H7 (cell line): Measurements from ENCODE around the gene STAMBPL1. TPM values are rescaled to one million over a fixed set of nuclear protein-coding genes. Genes with fewer than 3 reads are reported as not detected.

Source experiments
- DNase-seq: peaks from one replicate; pipeline ENCODE4 v3.0.0; 2012
- H3K27me3 ChIP-seq: 2 replicates; pipeline ENCODE4 v1.6.0; 2011; ENCODE audit warnings: mild to moderate bottlenecking, low read length; ENCODE audit not compliant: control insufficient read depth, insufficient read depth
- H3K36me3 ChIP-seq: replicated peaks from 2 replicates; pipeline ENCODE4 v1.5.1; 2011; ENCODE audit warnings: low read length; ENCODE audit not compliant: control insufficient read depth, insufficient read depth
- H3K4me3 ChIP-seq: 2 replicates; pipeline ENCODE4 v1.5.1; 2011; ENCODE audit warnings: low read depth, mild to moderate bottlenecking, control low read depth, low read length, moderate library complexity; ENCODE audit not compliant: insufficient read depth
- total RNA-seq: library from RNA; depleted of rRNA; stranded (reverse); fragments of >200 nt; shearing (Covaris generic); gene quantifications from 2 replicates; pipeline ENCODE4 v1.2.3, GENCODE V29; 2014

Gene STAMBPL1
- total RNA-seq, 1 experiment from 2014 or later, result 2.3 TPM

DNA sequence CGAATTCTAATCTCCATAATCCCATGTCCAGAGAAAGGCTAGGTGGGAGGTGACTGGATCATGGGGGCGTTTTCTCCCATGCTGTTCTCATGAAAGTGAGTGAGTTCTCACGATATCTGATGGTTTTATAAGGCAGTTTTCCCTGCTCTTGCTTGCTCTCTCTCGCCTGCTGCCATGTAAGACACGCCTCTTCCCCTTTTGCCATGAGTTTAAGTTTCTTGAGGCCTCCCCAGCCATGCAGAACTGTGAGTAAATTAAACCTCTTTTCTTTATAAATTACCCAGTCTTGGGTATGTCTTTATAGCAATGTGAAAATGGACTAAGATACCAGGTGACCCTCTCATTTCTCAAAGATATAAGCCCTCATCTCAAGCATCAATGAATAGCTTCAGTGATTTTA lies 73.6 kb downstream of the STAMBPL1 start:
- Histone ChIP-seq H3K27me3 (no peaks in the 10 kb centered on the region), H3K36me3 (no peaks in the 10 kb centered on the region), H3K4me3 (no peak overlapping the region)
- no peak for DNase-seq

DNA sequence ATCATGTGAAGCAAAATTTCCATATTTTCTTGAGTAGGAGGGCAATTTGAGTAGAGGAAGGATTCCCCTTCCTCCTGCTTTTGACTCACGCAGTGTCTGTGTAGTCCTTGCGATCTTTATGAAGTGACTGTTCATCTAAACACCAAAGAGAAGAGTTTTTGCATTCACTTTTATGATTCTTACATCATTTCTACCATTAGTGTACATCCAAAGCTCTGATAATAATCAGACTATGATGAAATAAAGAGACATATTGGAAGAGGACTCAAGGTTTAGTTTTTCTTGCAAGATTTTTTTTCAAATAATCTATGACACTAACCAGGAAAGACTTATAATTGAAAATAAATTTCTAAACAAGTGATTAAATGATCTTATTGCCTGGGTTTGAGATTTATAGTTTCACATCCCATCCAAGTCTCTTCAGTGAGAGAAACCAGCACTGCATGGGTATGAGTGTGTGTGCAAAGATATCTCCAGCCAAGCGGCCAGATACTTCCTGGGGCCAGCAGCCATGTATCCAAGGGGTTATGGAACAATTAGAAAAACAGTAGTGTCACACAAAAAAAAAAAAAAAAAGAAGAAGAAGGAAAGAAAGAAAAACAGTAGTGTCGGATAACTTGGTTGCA lies 74.5 kb downstream of the STAMBPL1 start:
- no peak for DNase-seq
- Histone ChIP-seq H3K4me3 (no peak overlapping the region), H3K27me3 (no peaks in the 10 kb centered on the region), H3K36me3 (no peaks in the 10 kb centered on the region)

DNA sequence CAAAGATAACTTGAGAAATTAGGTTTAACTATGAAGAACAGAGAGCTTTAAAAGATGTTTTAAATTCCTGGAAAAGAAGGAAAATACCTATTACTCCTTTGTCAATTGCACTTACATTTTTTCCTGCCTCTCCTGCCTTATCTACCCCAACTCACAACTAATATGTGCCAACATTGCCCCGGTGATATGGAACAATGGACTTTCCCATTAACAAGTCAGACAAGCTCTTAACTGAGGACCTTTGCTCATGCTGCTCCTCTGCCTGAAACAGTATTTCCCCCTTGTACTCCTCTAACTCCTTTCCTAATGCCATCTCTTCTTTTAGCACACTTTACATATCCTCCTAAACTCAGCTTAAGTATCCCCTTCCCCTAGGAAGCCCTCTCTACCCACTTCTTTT lies 77.3 kb downstream of the STAMBPL1 start:
- DNase-seq, result no peak
- no peak overlapping the region for H3K4me3 ChIP-seq
- no peaks in the 10 kb centered on the region for H3K27me3 ChIP-seq

DNA sequence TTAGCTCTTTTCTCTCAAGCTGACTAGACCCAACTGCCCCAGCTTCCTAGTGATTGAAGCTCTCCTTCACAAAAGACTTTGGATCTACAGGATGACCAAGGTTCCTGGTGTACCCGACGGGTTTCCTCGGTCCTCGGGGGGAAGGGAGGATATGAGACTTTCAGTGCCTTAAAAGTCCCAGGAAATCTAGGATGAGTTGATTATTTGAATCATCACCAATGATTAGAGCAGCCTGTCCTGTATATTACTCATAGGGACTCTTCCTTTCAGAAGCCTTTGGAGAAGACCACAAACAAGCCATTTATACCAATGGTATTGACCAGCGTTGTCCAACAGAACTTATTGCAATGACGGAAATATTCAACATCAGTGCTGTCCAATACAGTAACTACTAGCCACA lies 78.7 kb downstream of the STAMBPL1 start:
- no peak for DNase-seq
- Histone ChIP-seq H3K27me3 (no peaks in the 10 kb centered on the region), H3K4me3 (no peak overlapping the region), H3K36me3 (no peaks in the 10 kb centered on the region)

More for the DNA sequence above, 77.3 kb downstream of the STAMBPL1 start:
- H3K36me3 ChIP-seq, result no peaks in the 10 kb centered on the region

DNA sequence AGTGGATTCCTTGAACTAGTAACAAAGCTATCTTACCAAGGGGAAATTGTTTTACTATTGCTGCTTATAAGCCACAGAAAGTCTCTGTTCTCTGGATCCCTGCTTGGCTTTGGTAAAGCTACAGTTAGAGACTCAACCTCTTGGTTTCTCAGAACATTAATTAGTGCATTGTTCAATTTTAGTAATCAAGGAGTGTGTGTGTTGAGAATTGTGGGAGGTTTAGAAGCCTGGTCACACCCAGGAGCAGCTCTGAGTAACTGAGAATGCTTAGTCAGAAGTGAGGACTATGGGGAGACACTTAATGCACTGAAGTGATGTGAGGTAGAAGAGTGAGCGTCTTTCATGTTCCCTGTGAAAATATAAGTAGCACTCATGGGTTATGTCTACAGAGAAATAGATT lies 80.8 kb downstream of the STAMBPL1 start:
- H3K36me3 ChIP-seq, result no peaks in the 10 kb centered on the region
- no peaks in the 10 kb centered on the region for H3K27me3 ChIP-seq
- DNase-seq, result no peak
- H3K4me3 ChIP-seq, result no peak overlapping the region

DNA sequence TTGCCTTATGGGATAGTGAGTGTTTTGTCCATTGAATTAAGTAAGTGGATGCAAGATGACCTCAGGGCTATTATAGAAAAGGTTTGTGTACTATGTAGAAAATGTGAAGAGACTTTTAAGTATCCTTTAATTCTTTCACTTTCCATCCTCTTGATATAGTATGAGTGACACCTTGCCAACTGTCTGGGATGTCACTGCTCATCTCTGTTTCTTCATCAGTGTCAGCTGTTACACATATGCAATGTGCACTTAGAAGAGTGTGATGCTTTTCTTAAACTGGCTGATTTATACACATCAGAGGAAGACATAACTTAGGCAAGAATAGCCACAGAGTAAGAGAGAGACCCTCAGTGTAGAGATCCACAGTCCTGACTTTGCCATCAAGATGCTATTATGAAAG lies 81.2 kb downstream of the STAMBPL1 start:
- H3K4me3 ChIP-seq, result no peak overlapping the region
- no peak for DNase-seq
- H3K27me3 ChIP-seq, result no peaks in the 10 kb centered on the region
- no peaks in the 10 kb centered on the region for H3K36me3 ChIP-seq

DNA sequence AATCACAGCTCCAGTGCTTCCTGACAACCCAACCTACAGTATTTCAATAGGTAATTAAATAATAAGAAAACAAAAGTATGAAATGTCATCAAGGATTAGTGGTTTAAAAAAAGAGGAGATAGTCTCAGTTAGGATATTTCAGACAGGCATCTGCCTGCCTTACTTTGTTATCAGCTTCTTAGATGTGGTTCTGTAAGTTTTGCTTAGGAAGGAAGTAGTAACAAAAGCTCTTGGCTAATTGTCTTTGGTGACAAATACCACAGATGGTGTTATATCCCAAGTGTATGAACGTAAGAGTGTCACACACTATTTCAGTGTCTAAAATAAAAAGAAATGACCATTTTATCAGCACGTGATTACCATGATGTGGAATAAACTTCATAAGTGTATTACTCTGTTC lies 82.3 kb downstream of the STAMBPL1 start:
- Histone ChIP-seq H3K36me3 (no peaks in the 10 kb centered on the region), H3K4me3 (no peak overlapping the region), H3K27me3 (no peaks in the 10 kb centered on the region)
- DNase-seq, result no peak

DNA sequence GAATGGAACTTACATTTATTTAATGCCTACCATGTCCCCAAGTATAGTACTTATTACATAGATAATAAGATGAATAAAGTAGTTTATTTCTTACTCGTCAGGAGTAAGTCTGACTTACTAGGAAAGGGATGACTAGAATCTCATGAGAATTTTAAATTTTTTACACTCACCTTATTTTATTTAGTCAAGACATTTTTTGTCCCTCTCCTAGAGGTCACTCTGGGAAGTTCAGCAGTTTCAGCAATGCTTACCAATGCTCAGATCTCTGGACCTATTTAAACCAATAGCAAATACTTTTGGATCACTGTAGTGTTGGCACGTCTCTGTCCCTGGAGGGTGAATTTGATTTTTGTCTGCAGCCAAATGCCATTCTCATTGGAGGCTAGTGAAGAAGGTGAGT lies 83.3 kb downstream of the STAMBPL1 start:
- H3K36me3 ChIP-seq, result no peaks in the 10 kb centered on the region

DNA sequence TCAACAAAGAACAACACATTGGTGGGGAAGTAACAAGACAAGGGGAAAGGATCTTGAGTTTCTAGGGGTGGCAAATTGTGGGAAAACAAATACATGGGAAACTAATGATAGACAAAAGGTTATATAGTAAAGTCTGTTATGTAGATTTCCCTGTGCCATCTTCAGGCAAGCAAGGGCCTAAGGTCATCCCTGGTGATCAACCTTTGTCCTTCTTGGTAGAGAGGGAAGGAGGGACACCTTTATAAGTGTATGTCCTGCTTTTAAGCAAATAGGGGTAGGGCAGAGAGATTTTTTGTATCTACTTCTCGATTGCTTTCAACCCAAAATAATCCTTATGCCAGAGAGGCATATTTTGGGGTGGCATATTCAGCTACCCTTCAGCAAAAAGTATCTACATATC lies 84.3 kb downstream of the STAMBPL1 start:
- no peaks in the 10 kb centered on the region for H3K36me3 ChIP-seq
- H3K4me3 ChIP-seq, result no peak overlapping the region
- no peaks in the 10 kb centered on the region for H3K27me3 ChIP-seq
- no peak for DNase-seq

More for the DNA sequence above, 83.3 kb downstream of the STAMBPL1 start:
- no peak overlapping the region for H3K4me3 ChIP-seq
- no peak for DNase-seq
- H3K27me3 ChIP-seq, result no peaks in the 10 kb centered on the region

DNA sequence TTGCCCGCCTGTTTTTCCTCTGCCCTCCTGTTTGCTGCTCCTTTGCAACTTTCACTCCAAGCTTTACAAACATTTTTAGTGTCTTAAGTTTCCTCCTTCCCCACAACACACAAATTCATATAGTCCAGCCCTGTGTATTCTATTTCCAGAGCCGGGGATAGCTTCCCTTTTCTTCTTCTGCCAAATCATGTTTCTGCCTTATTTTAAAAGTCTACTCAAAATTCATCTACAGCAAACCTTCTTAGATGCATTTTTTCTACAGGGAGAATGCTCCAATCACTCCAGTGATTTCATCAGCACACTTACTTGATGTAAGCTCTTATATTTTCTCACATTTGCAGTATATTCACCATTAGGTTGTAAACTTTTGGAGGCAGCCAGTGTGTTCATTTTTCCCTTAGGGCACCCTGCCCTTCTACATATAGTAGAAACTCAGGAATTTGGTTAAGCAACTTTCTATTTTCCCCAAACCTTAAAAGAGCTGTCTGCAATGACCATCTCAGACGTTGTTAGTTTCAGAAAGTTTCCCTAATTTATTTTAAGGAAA lies 84.9 kb downstream of the STAMBPL1 start:
- no peaks in the 10 kb centered on the region for H3K36me3 ChIP-seq
- no peak for DNase-seq
- no peak overlapping the region for H3K4me3 ChIP-seq
- H3K27me3 ChIP-seq, result no peaks in the 10 kb centered on the region

DNA sequence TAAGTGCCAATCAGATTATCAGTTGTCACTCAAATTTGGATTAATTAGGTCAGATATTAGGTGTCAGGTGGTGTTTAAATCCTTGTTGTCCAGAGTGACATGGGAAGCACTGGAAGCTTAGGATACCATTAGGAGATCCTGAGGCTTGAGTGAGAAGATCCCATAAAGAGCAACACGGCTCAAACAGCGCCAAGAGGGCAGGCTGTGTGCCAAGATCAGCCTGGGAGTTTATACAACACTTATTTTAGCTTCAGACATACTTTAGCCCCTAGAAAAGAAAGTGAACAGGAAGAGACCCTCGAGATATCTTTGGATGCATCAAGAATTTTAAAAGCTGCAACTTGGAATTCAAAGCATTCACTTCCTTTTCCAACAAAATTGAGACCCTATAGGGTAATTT lies 86.8 kb downstream of the STAMBPL1 start:
- H3K4me3 ChIP-seq, result no peak overlapping the region
- no peaks in the 10 kb centered on the region for H3K36me3 ChIP-seq
- no peak for DNase-seq
- no peaks in the 10 kb centered on the region for H3K27me3 ChIP-seq

DNA sequence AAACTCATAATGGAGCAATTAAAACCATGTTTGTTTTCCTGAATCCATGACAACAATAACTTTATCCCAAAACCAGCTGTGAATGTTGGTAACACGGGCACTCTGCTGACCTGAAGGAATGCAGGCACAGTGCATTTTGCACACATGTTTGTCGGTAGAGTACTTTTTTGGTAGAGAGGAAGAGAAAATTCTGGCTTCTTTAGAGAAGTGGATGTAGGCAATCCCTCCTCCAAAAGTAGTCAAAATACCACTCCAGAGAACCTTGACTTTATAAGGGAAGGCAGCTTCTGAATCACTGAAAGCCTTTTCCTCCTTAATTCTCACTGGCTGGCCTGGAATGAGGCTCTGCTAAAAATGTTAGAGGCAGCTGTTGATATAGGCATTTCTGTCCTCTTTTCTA lies 88.3 kb downstream of the STAMBPL1 start:
- no peak overlapping the region for H3K4me3 ChIP-seq
- H3K36me3 ChIP-seq, result no peaks in the 10 kb centered on the region
- H3K27me3 ChIP-seq, result no peaks in the 10 kb centered on the region
- DNase-seq, result no peak

DNA sequence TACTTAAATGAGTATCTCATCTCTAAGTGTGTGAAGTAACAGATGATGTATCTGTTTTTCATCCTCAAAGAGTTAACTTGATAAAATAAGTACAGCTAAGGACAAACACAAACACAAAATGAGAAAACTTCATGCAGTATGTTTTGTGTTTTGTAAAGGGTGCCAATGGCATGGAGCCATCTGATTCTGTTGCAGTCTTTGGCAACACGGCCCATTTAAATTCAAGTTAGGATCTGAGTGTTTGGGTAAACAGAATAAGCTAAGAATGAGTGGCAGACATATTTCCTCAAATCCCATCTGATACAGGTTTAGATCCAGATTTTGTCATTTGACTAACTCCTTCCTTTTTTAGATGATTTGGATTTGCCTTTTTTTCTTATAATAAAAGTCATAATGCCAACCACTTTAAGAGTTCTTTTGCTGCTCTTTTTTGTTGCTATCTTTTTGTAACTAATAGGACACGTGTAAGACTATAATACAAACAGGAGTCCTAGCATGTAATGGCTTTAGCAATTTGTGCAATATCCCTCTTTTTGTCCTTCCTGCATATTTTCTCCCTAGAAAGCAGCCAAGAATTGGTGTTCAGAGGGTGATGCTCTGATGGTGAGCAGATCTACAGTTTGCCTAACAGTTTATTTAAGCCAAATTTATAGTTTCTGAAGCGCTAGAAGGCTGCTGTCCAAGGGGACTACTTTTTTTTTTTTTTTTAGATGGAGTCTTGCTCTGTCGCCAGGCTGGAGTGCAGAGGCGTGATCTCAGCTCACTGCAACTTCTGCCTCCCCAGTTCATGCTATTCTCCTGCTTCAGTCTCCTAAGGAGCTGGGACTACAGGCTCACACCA lies 91.4 kb downstream of the STAMBPL1 start:
- H3K27me3 ChIP-seq, result no peaks in the 10 kb centered on the region
- no peak for DNase-seq

More for the DNA sequence above, 91.4 kb downstream of the STAMBPL1 start:
- no peak overlapping the region for H3K4me3 ChIP-seq
- H3K36me3 ChIP-seq, result no peaks in the 10 kb centered on the region
